NCI-H1436 (cell line): ENCODE data around the gene KCP.
A peak's percentile ranks its signal among the peaks of the same experiment; 100 is the strongest.

Experiments
- DNase-seq: peaks from one replicate; lab custom pipeline; 2025; lab: John Stamatoyannopoulos, UW

The KCP gene

GRCh38 chr7:128887169-128888038 lies 23.1 kb downstream of the KCP start:
- DNase-seq, result no peak

GRCh38 chr7:128886391-128887168 lies 23.9 kb downstream of the KCP start:
- no peak for DNase-seq

- DNase-seq, result no peak
Observed at GRCh38 chr7:128885370-128886187, 24.9 kb downstream of the KCP start.

GRCh38 chr7:128884561-128885369 lies 25.7 kb downstream of the KCP start:
- no peak for DNase-seq

- peak; percentile 43 for DNase-seq
Observed at GRCh38 chr7:128883622-128884448, 26.7 kb downstream of the KCP start.

GRCh38 chr7:128882134-128882533 lies 28.4 kb downstream of the KCP start:
- DNase-seq, result no peak

GRCh38 chr7:128881458-128882125 lies 28.9 kb downstream of the KCP start:
- no peak for DNase-seq

- no peak for DNase-seq
Observed at GRCh38 chr7:128880791-128881457, 29.6 kb downstream of the KCP start.

GRCh38 chr7:128879939-128880746 lies 30.4 kb downstream of the KCP start:
- peak; percentile 64 for DNase-seq

- no peak for DNase-seq
Observed at GRCh38 chr7:128879461-128879938, 31.0 kb downstream of the KCP start.

- DNase-seq, result no peak
Observed at GRCh38 chr7:128878226-128879105, 32.0 kb downstream of the KCP start.

GRCh38 chr7:128877756-128878120 lies 32.8 kb downstream of the KCP start:
- DNase-seq, result no peak

- DNase-seq, result no peak
Observed at GRCh38 chr7:128876978-128877755, 33.3 kb downstream of the KCP start.

- DNase-seq, result no peak
Observed at GRCh38 chr7:128876586-128876977, 33.9 kb downstream of the KCP start.

- no peak for DNase-seq
Observed at GRCh38 chr7:128876127-128876526, 34.4 kb downstream of the KCP start.

GRCh38 chr7:128875523-128875948 lies 35.0 kb downstream of the KCP start:
- DNase-seq, result no peak
